KG1 (cell line): ENCODE data around the gene GAL.

Experiments used
- DNase-seq: peaks from one replicate; lab custom pipeline; 2025; lab: John Stamatoyannopoulos, UW

Gene GAL

GRCh38 chr11:68682531-68682961 is 1.8 kb upstream of the GAL start:
- no peak for DNase-seq

DNA sequence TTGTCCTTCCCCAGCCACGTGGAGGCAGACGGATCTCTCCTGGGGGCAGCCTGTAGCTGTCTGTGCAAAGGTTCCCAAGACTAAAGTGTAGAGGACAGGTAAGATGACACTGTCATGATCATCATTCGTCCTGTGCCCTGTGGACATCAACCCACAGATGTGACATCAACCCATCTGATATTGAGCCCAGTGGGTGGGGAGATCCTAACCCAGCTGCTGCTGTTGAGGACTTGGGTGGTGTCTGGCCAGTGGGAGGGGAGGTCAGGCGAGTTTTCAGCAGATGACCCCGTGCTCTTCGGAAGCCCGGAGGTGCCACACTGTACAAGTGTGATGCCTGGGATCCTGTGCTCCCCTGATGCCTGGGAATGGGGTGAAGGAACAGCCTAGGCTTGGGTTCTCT is 1.2 kb upstream of the GAL start:
- DNase-seq = no peak

DNA sequence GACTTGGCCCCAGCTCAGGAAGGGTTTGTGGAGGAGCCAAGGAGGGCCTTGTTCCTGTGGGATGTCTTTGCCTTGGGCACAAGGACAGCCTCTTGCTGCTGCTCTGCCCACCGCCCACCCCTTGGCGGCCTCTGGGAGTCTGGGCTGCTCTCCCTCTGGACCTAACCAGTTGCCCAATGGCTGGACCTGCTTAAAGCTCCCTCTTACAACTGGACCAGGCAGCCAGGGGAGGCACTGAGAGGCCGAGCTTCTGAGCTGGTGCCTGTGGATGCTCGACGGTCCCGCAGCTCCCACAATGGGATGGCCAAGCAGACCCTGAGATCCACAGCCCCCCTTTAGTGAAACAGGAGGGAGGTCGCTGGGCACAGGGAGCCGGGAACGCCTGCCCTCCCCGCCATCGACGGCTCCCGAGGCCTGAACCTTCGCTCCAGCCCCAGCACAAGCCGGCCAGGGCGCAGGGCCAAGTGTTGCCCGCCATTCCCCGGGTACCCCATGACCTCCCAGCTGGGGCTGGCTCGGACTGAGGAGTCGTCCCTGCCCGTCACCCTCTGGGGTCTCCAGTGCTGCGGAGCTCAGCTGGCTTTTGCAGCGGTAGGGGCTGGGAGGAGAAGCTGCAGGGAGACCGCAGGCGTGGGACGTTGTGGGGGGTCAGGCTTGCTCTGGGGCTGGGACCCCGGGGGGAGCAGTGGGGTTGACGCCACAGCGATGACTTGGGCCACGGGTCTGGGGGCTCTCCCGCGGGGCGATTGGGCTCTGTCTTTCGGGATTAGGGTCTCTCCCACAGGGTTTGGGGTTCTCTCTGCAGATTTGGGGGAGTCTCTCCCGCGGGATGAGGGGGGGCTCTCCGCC is 584 bp upstream of the GAL start:
- DNase-seq = no peak

DNA sequence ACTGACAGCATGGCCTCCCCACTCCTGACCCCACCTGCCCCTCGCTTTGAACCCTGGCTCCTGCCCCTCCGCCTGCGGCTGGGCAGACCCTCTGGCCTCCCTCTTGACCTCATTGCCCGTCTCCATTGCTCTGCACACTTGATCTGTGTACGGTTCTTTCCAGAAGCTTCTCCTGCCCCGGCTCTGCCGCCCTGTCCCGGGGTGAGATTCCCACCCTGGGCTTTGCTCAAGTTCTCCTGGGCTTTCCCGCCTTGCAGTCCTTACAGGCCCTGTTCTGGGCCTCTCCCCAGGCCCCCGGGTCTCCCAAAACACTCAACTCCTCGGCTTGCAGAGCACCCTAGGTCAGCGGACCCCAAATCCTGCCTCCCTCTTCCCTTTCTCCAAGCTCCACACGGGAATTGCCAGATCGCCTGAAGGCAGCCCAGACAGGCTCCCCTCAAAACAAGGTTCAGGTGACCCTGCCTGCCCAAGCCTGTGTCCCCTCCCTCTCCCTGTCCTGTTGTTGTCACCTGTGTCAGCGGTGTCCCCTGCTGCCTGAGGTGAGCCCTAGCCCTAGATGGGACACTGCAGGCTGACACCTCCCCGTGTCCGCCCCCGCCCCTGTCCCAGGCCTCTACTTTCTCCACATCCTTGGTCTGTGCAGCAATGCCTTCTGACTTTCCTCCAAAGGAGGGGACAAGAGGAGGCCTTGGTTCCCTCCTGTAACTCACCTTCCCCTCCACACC is 1.5 kb downstream of the GAL start:
- no peak for DNase-seq

DNA sequence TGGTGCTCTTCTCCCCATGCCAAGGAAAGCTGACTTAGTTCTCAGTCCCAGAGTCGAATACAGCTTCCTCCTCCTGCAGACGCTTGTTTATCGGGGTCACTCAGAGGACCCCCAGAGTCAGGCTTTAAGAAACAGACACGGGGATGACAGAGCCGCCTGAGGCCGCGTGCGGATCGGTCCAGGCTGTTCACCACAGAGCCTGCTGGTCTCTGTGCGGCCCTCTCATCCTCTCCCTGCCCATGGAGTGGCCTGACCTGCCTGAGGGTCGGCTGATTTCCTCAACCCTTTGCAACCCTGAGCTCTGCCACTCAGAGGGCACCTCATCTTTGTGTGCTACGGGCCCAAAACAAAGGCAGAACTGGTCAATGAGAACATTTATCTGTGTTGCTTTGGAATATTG is 2.1 kb downstream of the GAL start:
- DNase-seq = no peak

DNA sequence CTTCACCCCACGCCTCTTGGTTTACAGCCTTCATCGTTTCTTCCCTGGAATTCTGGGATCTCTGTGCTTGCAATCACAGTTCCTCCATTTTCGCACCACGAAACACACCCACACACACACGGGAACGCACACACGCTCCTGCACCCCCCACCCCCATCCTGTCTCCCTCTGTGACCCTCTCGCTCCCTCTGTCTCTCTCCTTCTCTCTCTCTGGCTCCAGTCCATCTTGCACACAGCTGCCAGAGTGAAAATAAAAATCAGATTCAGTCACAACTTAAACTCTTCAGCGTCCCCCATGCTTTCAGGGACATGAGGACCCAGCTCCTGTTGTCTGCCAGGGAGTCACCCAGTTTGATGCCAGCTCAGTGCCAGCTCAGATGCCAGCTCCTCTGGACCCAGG is 3.0 kb downstream of the GAL start:
- no peak for DNase-seq

GRCh38 chr11:68687986-68688385 is 3.6 kb downstream of the GAL start:
- DNase-seq = no peak

GRCh38 chr11:68688881-68689280 is 4.5 kb downstream of the GAL start:
- DNase-seq = no peak

GRCh38 chr11:68689737-68690625 is 5.6 kb downstream of the GAL start:
- no peak for DNase-seq

DNA sequence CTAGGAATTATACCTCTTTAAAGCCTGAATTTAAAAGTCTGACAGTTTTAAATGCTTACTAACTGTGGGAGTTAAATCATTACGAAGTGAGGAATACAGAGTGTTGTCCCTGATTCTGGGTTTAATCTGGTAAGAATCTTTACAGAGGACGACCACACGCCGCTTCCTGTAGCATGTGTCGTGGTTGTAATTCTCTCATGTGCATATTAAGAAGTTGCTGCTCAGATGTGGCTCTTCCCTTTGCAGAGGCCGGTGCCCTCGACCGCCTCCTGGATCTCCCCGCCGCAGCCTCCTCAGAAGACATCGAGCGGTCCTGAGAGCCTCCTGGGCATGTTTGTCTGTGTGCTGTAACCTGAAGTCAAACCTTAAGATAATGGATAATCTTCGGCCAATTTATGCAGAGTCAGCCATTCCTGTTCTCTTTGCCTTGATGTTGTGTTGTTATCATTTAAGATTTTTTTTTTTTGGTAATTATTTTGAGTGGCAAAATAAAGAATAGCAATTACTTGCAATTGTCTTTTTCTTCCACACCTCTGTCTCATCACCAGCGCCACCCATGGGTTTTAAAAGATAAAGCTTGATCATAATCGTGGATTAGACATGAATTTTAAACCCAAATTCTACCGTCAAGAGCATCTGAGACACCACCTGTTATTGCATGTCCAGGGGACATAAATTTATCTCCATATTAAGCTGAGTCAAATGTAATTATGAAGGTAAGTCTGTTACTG is 6.5 kb downstream of the GAL start:
- DNase-seq = no peak

DNA sequence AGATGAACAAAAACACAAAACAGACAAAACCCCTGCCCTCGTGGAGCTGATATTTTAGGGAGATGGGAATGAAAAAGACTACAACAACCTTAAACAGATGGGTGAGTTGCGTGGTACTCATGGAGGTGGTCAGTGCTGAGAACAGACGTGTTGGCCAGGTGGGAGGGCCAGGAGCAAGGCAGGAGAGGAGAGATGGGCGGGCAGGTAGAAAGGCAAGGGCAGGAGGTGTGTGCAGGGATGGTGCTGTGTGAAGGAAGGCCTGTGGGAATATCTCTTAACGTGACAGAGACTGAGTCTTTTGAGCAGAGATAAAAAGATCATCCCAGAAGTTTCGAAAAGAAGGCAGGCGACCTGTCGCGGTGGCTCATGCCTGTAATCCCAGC is 7.0 kb downstream of the GAL start:
- no peak for DNase-seq

GRCh38 chr11:68692115-68692514 is 7.8 kb downstream of the GAL start:
- DNase-seq = no peak

DNA sequence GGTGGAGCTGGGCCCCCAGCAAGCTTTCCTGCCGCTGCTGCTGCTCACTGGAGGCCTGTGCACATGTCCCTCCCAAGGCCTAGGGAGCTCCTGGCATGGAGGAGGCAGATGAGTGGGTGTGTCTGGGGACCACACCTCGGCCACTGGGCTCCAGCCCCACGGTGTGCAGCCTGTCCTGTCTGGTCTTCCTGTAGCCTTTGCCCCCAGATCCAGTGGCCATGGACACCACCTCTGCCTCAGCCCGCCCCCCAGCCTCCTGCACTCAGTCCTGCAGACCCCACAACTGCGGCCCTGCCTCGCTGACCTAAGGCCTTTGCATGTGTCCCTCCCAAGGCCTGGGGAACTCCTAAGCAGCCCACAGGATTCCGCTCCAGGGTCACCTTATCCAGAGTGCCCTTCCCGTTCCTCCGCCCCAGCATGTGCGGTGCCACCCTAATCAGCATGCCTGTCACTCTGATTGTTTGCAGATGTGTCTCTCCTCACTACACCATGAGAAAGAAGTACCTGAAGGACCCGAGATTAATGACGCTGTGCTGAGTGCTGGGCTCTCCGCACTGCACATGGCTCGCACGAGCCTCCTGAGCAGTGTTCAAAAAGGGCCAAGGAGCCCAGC is 8.6 kb downstream of the GAL start:
- DNase-seq = no peak

DNA sequence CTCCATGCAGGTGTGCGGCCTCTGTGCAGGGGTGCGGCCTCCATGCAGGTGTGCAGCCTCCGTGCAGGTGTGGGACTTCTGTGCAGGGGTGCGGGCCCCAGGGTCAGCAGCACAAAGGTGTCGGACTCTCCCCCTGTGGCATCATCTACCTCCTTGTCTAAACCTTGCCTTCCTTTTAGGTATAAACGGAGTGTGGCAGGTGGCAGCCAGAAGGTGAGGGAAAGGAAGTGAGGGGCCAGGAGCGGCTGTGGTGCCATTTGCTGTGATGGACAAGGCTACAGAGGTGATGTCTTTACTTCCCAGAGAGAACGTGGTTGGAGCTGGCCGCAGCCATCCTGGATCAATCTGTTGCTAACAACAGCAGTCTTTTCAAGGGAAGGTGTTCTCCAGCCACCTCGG is 9.1 kb downstream of the GAL start:
- no peak for DNase-seq

- DNase-seq = no peak
These were observed 10.3 kb downstream of the GAL start for GRCh38 chr11:68694431-68695297.

DNA sequence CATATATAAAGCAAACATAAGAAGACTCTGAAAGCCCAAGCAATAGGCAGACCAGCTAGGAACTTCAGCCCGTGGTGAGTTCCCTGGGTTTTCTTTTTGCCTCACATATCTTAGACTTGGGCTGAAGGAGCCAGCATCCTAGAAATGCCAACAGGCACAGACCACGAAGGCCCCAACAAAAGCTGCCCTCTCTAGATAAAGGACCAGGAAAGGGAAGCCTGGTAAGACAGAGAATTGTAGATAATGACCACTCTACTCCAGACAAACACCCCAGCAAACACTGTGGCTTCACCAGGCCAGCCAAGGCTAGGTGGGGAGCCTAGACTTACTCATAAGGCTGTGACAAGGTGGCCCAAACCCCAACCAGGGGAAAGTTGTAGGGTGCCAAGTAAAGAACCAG is 11.2 kb downstream of the GAL start:
- no peak for DNase-seq

- DNase-seq = no peak
These were observed 14.6 kb downstream of the GAL start for GRCh38 chr11:68698993-68699392.

GRCh38 chr11:68704887-68705286 is 20.5 kb downstream of the GAL start:
- DNase-seq = no peak

GRCh38 chr11:68707527-68707926 is 23.2 kb downstream of the GAL start:
- no peak for DNase-seq

- DNase-seq = no peak
These were observed 24.7 kb downstream of the GAL start for GRCh38 chr11:68709062-68709461.
